Central memory CD4-positive, alpha-beta T cell (primary cell): ENCODE results near the gene FAM118A.
"Not testable (repeated sequence)": the region's sequence is repeated elsewhere in the genome, so short reads cannot be mapped to it uniquely, and the experiment has no call there.

Experiments
- DNase-seq: peaks from one replicate; pipeline ENCODE4 v3.0.0; 2022

Gene FAM118A

GRCh38 chr22:45284705-45285262, 24.9 kb upstream of the FAM118A start, which contains the start of gene UPK3A:
Gene UPK3A (plus strand): TSS chr22:45284949. CDS start chr22:45285014, 65 bp downstream.
- peak; percentile 53 for DNase-seq

- DNase-seq: no peak
Observed at GRCh38 chr22:45285263-45286058, 24.3 kb upstream of the FAM118A start.

GRCh38 chr22:45286854-45287551, 22.7 kb upstream of the FAM118A start:
- no peak for DNase-seq

GRCh38 chr22:45290410-45290936, 19.3 kb upstream of the FAM118A start:
- DNase-seq: no peak

- DNase-seq: no peak
Observed at GRCh38 chr22:45291061-45291930, 18.4 kb upstream of the FAM118A start.

GRCh38 chr22:45291931-45292290, 17.8 kb upstream of the FAM118A start:
- no peak for DNase-seq

GRCh38 chr22:45292731-45293442, 16.8 kb upstream of the FAM118A start:
- DNase-seq: no peak

- DNase-seq: no peak
Observed at GRCh38 chr22:45294030-45294429, 15.7 kb upstream of the FAM118A start.

- not testable (repeated sequence) for DNase-seq
Observed at GRCh38 chr22:45295004-45295403, 14.7 kb upstream of the FAM118A start.

- DNase-seq: no peak
Observed at GRCh38 chr22:45295492-45295891, 14.2 kb upstream of the FAM118A start.

GRCh38 chr22:45296628-45297297, 13.0 kb upstream of the FAM118A start:
- DNase-seq: peak; percentile 55

- no peak for DNase-seq
Observed at GRCh38 chr22:45298934-45299505, 10.7 kb upstream of the FAM118A start.

- DNase-seq: no peak
Observed at GRCh38 chr22:45302751-45303150, 7.0 kb upstream of the FAM118A start.

GRCh38 chr22:45303181-45303580, 6.6 kb upstream of the FAM118A start:
- DNase-seq: no peak

GRCh38 chr22:45304971-45305370, 4.8 kb upstream of the FAM118A start:
- DNase-seq: no peak

- DNase-seq: no peak
Observed at GRCh38 chr22:45305456-45306075, 4.2 kb upstream of the FAM118A start.

- no peak for DNase-seq
Observed at GRCh38 chr22:45306139-45306538, 3.6 kb upstream of the FAM118A start.

GRCh38 chr22:45308391-45308956, 1.3 kb upstream of the FAM118A start:
- no peak for DNase-seq

GRCh38 chr22:45308957-45309421, 745 bp upstream of the FAM118A start:
- DNase-seq: peak; percentile 17
